Measurements from ENCODE around the gene HIF1AN. TPM values are rescaled to one million over a fixed set of nuclear protein-coding genes. Genes with fewer than 3 reads are reported as not detected.

HIF1AN gene
- total RNA-seq, 1 experiment from 2014 or later: 58.7 TPM

DNA sequence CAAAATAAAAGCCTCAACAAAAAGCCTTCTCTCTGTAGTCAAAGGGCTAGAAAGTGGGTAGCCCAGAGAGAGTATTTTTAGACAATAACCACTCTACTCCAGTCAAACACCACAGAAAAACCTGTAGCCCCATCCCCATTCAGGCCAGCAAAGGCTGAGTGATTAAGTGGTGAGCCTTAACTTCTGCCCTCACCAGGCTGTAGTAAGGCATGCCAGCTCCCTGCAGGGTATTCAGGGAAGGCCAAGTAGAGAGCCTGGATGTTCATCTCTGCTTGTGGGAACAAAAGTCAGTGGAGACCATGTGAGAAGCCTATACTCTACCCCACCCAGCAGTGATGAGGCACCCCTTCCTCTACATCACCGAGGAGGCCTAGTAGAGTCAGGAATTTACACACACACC is 51.2 kb downstream of the HIF1AN start:
- H3K4me3 Mint-ChIP-seq: no peak overlapping the region

More for the DNA sequence above, 51.2 kb downstream of the HIF1AN start:
- H2AFZ ChIP-seq (ENCODE audit: low read length): no peak overlapping the region
- no peak overlapping the region for H2AK5ac ChIP-seq (ENCODE audit: insufficient read length, low read length)
- no peak overlapping the region for H2BK15ac ChIP-seq (ENCODE audit: low read depth, low read length)
- H2BK5ac ChIP-seq (ENCODE audit: insufficient read length, low read length): no peak overlapping the region
- H4K5ac ChIP-seq (ENCODE audit: insufficient read length, low read depth, low read length): no peak overlapping the region
- no peaks in the 10 kb centered on the region for H3K9me3 ChIP-seq (ENCODE audit: control insufficient read depth, low read depth, low read length)
- no peak overlapping the region for H2BK12ac ChIP-seq (ENCODE audit: insufficient read length, low read depth, low read length)
- H4K20me1 ChIP-seq (ENCODE audit: control insufficient read depth, insufficient read depth, insufficient read length): no peaks in the 10 kb centered on the region
- WGBS (ENCODE audit: extremely low coverage, insufficient read length, low lambda C conversion rate): no CpG with 5 or more reads among the region's 1 CpG
- H3K56ac ChIP-seq (ENCODE audit: insufficient read length, low read depth, low read length): no peak overlapping the region
- no peaks in the 10 kb centered on the region for H3K4me1 ChIP-seq (ENCODE audit: insufficient read depth, low read length)
- no peaks in the 10 kb centered on the region for H3K4me1 Mint-ChIP-seq
- peaks cover 70% of the 10 kb centered on the region for H3K27me3 Mint-ChIP-seq (ENCODE audit: low read depth)
- no peak overlapping the region for H4K91ac ChIP-seq (ENCODE audit: insufficient read length, low read depth, low read length)
- H3K36me3 Mint-ChIP-seq (ENCODE audit: insufficient read depth in 1 of 3, low read depth in 3 of 3): no peaks in the 10 kb centered on the region
- TF ChIP-seq, protein P1, sequence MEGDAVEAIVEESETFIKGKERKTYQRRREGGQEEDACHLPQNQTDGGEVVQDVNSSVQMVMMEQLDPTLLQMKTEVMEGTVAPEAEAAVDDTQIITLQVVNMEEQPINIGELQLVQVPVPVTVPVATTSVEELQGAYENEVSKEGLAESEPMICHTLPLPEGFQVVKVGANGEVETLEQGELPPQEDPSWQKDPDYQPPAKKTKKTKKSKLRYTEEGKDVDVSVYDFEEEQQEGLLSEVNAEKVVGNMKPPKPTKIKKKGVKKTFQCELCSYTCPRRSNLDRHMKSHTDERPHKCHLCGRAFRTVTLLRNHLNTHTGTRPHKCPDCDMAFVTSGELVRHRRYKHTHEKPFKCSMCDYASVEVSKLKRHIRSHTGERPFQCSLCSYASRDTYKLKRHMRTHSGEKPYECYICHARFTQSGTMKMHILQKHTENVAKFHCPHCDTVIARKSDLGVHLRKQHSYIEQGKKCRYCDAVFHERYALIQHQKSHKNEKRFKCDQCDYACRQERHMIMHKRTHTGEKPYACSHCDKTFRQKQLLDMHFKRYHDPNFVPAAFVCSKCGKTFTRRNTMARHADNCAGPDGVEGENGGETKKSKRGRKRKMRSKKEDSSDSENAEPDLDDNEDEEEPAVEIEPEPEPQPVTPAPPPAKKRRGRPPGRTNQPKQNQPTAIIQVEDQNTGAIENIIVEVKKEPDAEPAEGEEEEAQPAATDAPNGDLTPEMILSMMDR (conservative IDR thresholded peaks at IDR 0.05): no peak
- no peak overlapping the region for H4K8ac ChIP-seq (replicated peaks; ENCODE audit: insufficient read length, low read depth, low read length)
- H3K14ac ChIP-seq (ENCODE audit: insufficient read depth, low read length): no peak overlapping the region
- H3K23me2 ChIP-seq (ENCODE audit: insufficient read length, low read depth, low read length, poor library complexity, severe bottlenecking): no peaks in the 10 kb centered on the region
- no peak for DNase-seq
- no peak overlapping the region for H3K23ac ChIP-seq (ENCODE audit: insufficient read length, low read depth, low read length)
- no peak overlapping the region for H3K27ac ChIP-seq (ENCODE audit: insufficient read length, low read depth, low read length)
- no peak overlapping the region for H3K4me2 ChIP-seq (ENCODE audit: insufficient read depth, insufficient read length, low read length)
- no peaks in the 10 kb centered on the region for H3K27me3 ChIP-seq (ENCODE audit: insufficient read depth, low read length)
- H3K9ac ChIP-seq (ENCODE audit: extremely low read depth, insufficient read length, low read length): no peak overlapping the region
- H2BK20ac ChIP-seq (ENCODE audit: low read depth, low read length, poor library complexity, severe bottlenecking): no peak overlapping the region
- no peak overlapping the region for H3K27ac Mint-ChIP-seq
- H3K79me1 ChIP-seq (ENCODE audit: insufficient read depth, low read depth, low read length, poor library complexity, severe bottlenecking): no peaks in the 10 kb centered on the region
- H3K9me3 Mint-ChIP-seq: no peaks in the 10 kb centered on the region
- H3K79me2 ChIP-seq (ENCODE audit: insufficient read depth, low read length): no peaks in the 10 kb centered on the region
- no peak overlapping the region for H3K18ac ChIP-seq (ENCODE audit: insufficient read length, low read depth, low read length)
- H3T11ph ChIP-seq (ENCODE audit: low read length): no peak overlapping the region
- H2BK120ac ChIP-seq (ENCODE audit: low read depth, low read length, poor library complexity, severe bottlenecking): no peak overlapping the region
- H3K4ac ChIP-seq (ENCODE audit: low read depth, low read length): no peak overlapping the region

Data from H9 (cell line).